H9 (cell line): ENCODE results near the gene PICALM. TPM values are rescaled to one million over a fixed set of nuclear protein-coding genes. Genes with fewer than 3 reads are reported as not detected.

Experiments used
- DNase-seq: peaks from one replicate; pipeline ENCODE4 v3.0.0-alpha.2; 2017
- H2AFZ ChIP-seq: one replicate; pipeline ENCODE4 v1.6.1; 2013; ENCODE audit warnings: mild to moderate bottlenecking, low read length, control low read depth, moderate library complexity
- H2AK5ac ChIP-seq: 2 replicates; pipeline ENCODE4 v1.6.1; 2013; ENCODE audit warnings: low read length, control low read depth, mixed read lengths; ENCODE audit not compliant: insufficient read length
- H2BK120ac ChIP-seq: one replicate; pipeline ENCODE4 v1.6.1; 2013; ENCODE audit warnings: low read depth, mild to moderate bottlenecking, low read length, control low read depth, inconsistent platforms; ENCODE audit not compliant: poor library complexity, severe bottlenecking
- H2BK12ac ChIP-seq: 2 replicates; pipeline ENCODE4 v1.6.1; 2013; ENCODE audit warnings: low read length, control low read depth, mixed read lengths, low read depth; ENCODE audit not compliant: insufficient read length
- H2BK15ac ChIP-seq: 2 replicates; pipeline ENCODE4 v1.6.1; 2013; ENCODE audit warnings: low read depth, low read length, control low read depth
- H2BK20ac ChIP-seq: one replicate; pipeline ENCODE4 v1.6.1; 2013; ENCODE audit warnings: low read depth, mild to moderate bottlenecking, low read length, control low read depth, inconsistent platforms; ENCODE audit not compliant: poor library complexity, severe bottlenecking
- H2BK5ac ChIP-seq: 2 replicates; pipeline ENCODE4 v1.6.1; 2013; ENCODE audit warnings: low read length, control low read depth, mixed read lengths; ENCODE audit not compliant: insufficient read length
- H3K14ac ChIP-seq: 2 replicates; pipeline ENCODE4 v1.6.1; 2013; ENCODE audit warnings: low read length, control low read depth; ENCODE audit not compliant: insufficient read depth
- H3K18ac ChIP-seq: 2 replicates; pipeline ENCODE4 v1.6.1; 2013; ENCODE audit warnings: low read depth, mild to moderate bottlenecking, mixed read lengths, low read length, control low read depth; ENCODE audit not compliant: insufficient read length
- H3K23ac ChIP-seq: 2 replicates; pipeline ENCODE4 v1.6.1; 2013; ENCODE audit warnings: low read length, control low read depth, mixed read lengths, low read depth; ENCODE audit not compliant: insufficient read length
- H3K23me2 ChIP-seq: 2 replicates; pipeline ENCODE4 v1.6.1; 2013; ENCODE audit warnings: low read depth, mild to moderate bottlenecking, mixed read lengths, low read length, control low read depth; ENCODE audit not compliant: insufficient read length, poor library complexity, severe bottlenecking
- H3K27ac ChIP-seq: 2 replicates; pipeline ENCODE4 v1.5.1; 2013; ENCODE audit warnings: low read length, control low read depth, mixed read lengths, low read depth; ENCODE audit not compliant: insufficient read length
- H3K27me3 ChIP-seq: 2 replicates; pipeline ENCODE4 v1.6.1; 2013; ENCODE audit warnings: low read length, control low read depth, inconsistent platforms; ENCODE audit not compliant: insufficient read depth
- H3K4ac ChIP-seq: 2 replicates; pipeline ENCODE4 v1.6.1; 2013; ENCODE audit warnings: low read depth, mild to moderate bottlenecking, control low read depth, inconsistent platforms, low read length, moderate library complexity
- H3K4me1 ChIP-seq: 2 replicates; pipeline ENCODE4 v1.6.1; 2013; ENCODE audit warnings: low read length, control low read depth, inconsistent platforms; ENCODE audit not compliant: insufficient read depth
- H3K4me2 ChIP-seq: 2 replicates; pipeline ENCODE4 v1.6.1; 2013; ENCODE audit warnings: low read length, control low read depth, mixed read lengths; ENCODE audit not compliant: insufficient read length, insufficient read depth
- H3K56ac ChIP-seq: 2 replicates; pipeline ENCODE4 v1.6.1; 2013; ENCODE audit warnings: low read depth, mild to moderate bottlenecking, mixed read lengths, low read length, control low read depth; ENCODE audit not compliant: insufficient read length
- H3K79me1 ChIP-seq: 2 replicates; pipeline ENCODE4 v1.6.1; 2013; ENCODE audit warnings: low read depth, mild to moderate bottlenecking, moderate library complexity, low read length, control low read depth, inconsistent platforms; ENCODE audit not compliant: insufficient read depth, poor library complexity, severe bottlenecking
- H3K79me2 ChIP-seq: 2 replicates; pipeline ENCODE4 v1.6.1; 2013; ENCODE audit warnings: low read length, control low read depth, inconsistent platforms; ENCODE audit not compliant: insufficient read depth
- H3K9ac ChIP-seq: 2 replicates; pipeline ENCODE4 v1.6.1; 2013; ENCODE audit warnings: low read length, control low read depth, mixed read lengths; ENCODE audit not compliant: insufficient read length; ENCODE audit errors: extremely low read depth
- H3K9me3 ChIP-seq: one replicate; pipeline ENCODE4 v1.6.1; 2013; ENCODE audit warnings: low read depth, low read length, inconsistent platforms; ENCODE audit not compliant: control insufficient read depth
- H3T11ph ChIP-seq: one replicate; pipeline ENCODE4 v1.6.1; 2013; ENCODE audit warnings: mild to moderate bottlenecking, low read length, control low read depth, inconsistent platforms
- H4K20me1 ChIP-seq: one replicate; pipeline ENCODE4 v1.6.1; 2013; ENCODE audit not compliant: control insufficient read depth, insufficient read length, insufficient read depth
- H4K5ac ChIP-seq: 2 replicates; pipeline ENCODE4 v1.6.1; 2013; ENCODE audit warnings: low read depth, mild to moderate bottlenecking, mixed read lengths, low read length, control low read depth; ENCODE audit not compliant: insufficient read length
- H4K8ac ChIP-seq: replicated peaks from 2 replicates; pipeline ENCODE4 v1.6.1; 2013; ENCODE audit warnings: low read length, control low read depth, mixed read lengths, low read depth; ENCODE audit not compliant: insufficient read length
- H4K91ac ChIP-seq: 2 replicates; pipeline ENCODE4 v1.6.1; 2013; ENCODE audit warnings: low read depth, mild to moderate bottlenecking, moderate library complexity, mixed read lengths, low read length, control low read depth; ENCODE audit not compliant: insufficient read length
- H3K27ac Mint-ChIP-seq, 3 experiments: 2 replicates in 2 of 3; 3 replicates in 1 of 3; pipeline ENCODE4 v1.8.0; 2020 to 2021; ENCODE audit warnings: mixed read lengths in 3 of 3, mild to moderate bottlenecking in 1 of 3, moderate library complexity in 1 of 3
- H3K27me3 Mint-ChIP-seq: 2 replicates; pipeline ENCODE4 v1.8.0; 2021; ENCODE audit warnings: low read depth, mild to moderate bottlenecking, moderate library complexity, mixed read lengths
- H3K36me3 Mint-ChIP-seq, 3 experiments: 2 replicates in 2 of 3; 3 replicates in 1 of 3; pipeline ENCODE4 v1.8.0; 2020 to 2021; ENCODE audit warnings: low read depth in 3 of 3, mixed read lengths in 3 of 3; ENCODE audit not compliant: insufficient read depth in 1 of 3
- H3K4me1 Mint-ChIP-seq, 2 experiments: 2 replicates each; pipeline ENCODE4 v1.8.0; 2020; ENCODE audit warnings: mixed read lengths in 2 of 2
- H3K4me3 Mint-ChIP-seq, 2 experiments: 2 replicates in 1 of 2; 3 replicates in 1 of 2; pipeline ENCODE4 v1.8.0; 2020 to 2021; ENCODE audit warnings: mild to moderate bottlenecking in 2 of 2, mixed read lengths in 2 of 2, moderate library complexity in 1 of 2
- H3K9me3 Mint-ChIP-seq, 2 experiments: 2 replicates in 1 of 2; 3 replicates in 1 of 2; pipeline ENCODE4 v1.8.0; 2020; ENCODE audit warnings: mild to moderate bottlenecking in 2 of 2, mixed read lengths in 2 of 2, moderate library complexity in 1 of 2
- CTCF ChIP-seq: fragments of 200-600 bp; sonication (generic); conservative IDR thresholded peaks from 3 replicates; pipeline ENCODE4 v1.8.0; 2021; ENCODE audit warnings: antibody characterized with exemption, mild to moderate bottlenecking
- WGBS: extraction: QIAGEN DNeasy Blood & Tissue Kit; methylation state at CpG from one replicate; pipeline ENCODE4 v1.1.7; 2013; ENCODE audit warnings: missing lambda C conversion rate, low lambda C conversion rate, mixed read lengths; ENCODE audit not compliant: insufficient read length; ENCODE audit errors: extremely low coverage; 5-methylcytosine and 5-hydroxymethylcytosine counted together
- total RNA-seq: library from RNA; stranded (reverse); gene quantifications from 2 replicates; pipeline ENCODE4 v1.2.1, GENCODE V29; 2021

Gene PICALM
- total RNA-seq, 1 experiment from 2014 or later, result 76.4 TPM

- Histone ChIP-seq H2AK5ac (no peak overlapping the region), H2BK12ac (no peak overlapping the region), H2BK15ac (no peak overlapping the region), H3K23ac (no peak overlapping the region), H3K14ac (no peak overlapping the region), H3K9ac (no peak overlapping the region), H2AFZ (no peak overlapping the region), H3K9me3 (no peaks in the 10 kb centered on the region), H3K4me1 (no peaks in the 10 kb centered on the region), H4K91ac (no peak overlapping the region), H3T11ph (no peak overlapping the region), H3K79me1 (no peaks in the 10 kb centered on the region), H4K5ac (no peak overlapping the region), H3K4me2 (no peak overlapping the region), H3K56ac (no peak overlapping the region), H3K27ac (no peak overlapping the region), H4K20me1 (no peaks in the 10 kb centered on the region), H3K79me2 (no peaks in the 10 kb centered on the region), H3K27me3 (no peaks in the 10 kb centered on the region), H4K8ac (no peak overlapping the region), H2BK5ac (no peak overlapping the region), H2BK20ac (no peak overlapping the region), H3K18ac (no peak overlapping the region), H2BK120ac (no peak overlapping the region), H3K23me2 (no peaks in the 10 kb centered on the region), H3K4ac (no peak overlapping the region)
- peaks cover 4% of the 10 kb centered on the region in 2 experiments; a peak in 2 of 4 replicates for H3K4me1 Mint-ChIP-seq
- DNase-seq, result no peak
- H3K36me3 Mint-ChIP-seq, result peaks cover 0 to 10% (median 4%) of the 10 kb centered on the region in 3 experiments; a peak in 4 of 7 replicates
- H3K4me3 Mint-ChIP-seq, result no peak overlapping the region
- WGBS, result no CpG with 5 or more reads among the region's 10 CpGs
- peak overlapping the region in 1 of 3 experiments; percentile 6; a peak in 2 of 7 replicates for H3K27ac Mint-ChIP-seq
- H3K9me3 Mint-ChIP-seq, result peaks cover 3 to 7% of the 10 kb centered on the region in 2 experiments; a peak in 4 of 5 replicates
- H3K27me3 Mint-ChIP-seq, result peaks cover 6% of the 10 kb centered on the region
- no peak for TF ChIP-seq CTCF
These were observed 133.1 kb downstream of the PICALM start for GRCh38 chr11:85935751-85936150.
